Thyroid gland (tissue), 4 donors: ENCODE measurements around the gene UPK1A.

Experiments
- POLR2A ChIP-seq, 2 donors: fragments of 450-650 bp; IDR thresholded peaks; one replicate each; pipeline ENCODE4 v1.6.1; 2017; ENCODE audit warnings: antibody characterized with exemption in 2 of 2, mild to moderate bottlenecking in 2 of 2, moderate library complexity in 1 of 2
- TF ChIP-seq, protein P1 (sequence below), 6 experiments: fragments of 200-600 bp in 3 of 6; fragments of 450-650 bp in 3 of 6; sonication (generic) in 3 of 6; IDR thresholded peaks; one replicate each; pipeline ENCODE4 v1.5.1; 2016 to 2019; ENCODE audit warnings: antibody characterized with exemption in 6 of 6, mild to moderate bottlenecking in 2 of 6, inconsistent platforms in 1 of 6, moderate library complexity in 1 of 6

DNA sequence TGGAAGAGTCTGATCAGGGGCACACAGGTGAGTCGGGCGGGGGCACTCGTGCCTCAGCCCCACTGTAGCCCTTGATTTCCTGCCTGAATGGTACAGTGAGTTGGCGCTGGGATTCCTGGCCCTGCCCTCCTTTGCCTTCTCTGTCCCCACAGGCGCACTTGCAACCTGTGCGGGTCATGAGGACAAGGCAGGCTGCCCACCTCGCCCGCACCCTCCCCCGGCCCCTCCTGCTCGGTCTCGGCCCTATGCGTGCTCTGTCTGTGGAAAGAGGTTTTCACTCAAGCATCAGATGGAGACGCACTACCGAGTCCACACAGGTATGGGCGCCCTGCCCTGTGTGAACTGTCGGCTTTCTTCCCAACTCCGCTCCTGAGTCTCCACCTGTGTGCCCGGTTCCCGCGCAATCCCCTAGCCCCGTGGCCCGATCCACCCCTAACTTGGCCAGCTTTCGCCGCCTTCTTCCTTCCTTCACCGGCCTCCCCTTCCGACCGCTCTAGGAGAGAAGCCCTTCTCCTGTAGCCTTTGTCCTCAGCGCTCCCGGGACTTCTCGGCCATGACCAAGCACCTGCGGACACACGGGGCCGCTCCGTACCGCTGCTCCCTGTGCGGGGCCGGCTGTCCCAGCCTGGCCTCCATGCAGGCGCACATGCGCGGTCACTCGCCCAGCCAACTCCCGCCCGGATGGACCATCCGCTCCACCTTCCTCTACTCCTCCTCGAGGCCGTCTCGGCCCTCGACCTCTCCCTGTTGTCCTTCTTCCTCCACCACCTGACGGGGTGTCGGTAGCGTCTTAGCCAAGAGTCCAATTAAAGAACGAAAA, 49.9 kb downstream of the UPK1A start:
- TF ChIP-seq, protein P1, sequence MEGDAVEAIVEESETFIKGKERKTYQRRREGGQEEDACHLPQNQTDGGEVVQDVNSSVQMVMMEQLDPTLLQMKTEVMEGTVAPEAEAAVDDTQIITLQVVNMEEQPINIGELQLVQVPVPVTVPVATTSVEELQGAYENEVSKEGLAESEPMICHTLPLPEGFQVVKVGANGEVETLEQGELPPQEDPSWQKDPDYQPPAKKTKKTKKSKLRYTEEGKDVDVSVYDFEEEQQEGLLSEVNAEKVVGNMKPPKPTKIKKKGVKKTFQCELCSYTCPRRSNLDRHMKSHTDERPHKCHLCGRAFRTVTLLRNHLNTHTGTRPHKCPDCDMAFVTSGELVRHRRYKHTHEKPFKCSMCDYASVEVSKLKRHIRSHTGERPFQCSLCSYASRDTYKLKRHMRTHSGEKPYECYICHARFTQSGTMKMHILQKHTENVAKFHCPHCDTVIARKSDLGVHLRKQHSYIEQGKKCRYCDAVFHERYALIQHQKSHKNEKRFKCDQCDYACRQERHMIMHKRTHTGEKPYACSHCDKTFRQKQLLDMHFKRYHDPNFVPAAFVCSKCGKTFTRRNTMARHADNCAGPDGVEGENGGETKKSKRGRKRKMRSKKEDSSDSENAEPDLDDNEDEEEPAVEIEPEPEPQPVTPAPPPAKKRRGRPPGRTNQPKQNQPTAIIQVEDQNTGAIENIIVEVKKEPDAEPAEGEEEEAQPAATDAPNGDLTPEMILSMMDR (IDR thresholded peaks at IDR 0.05): no peak
- no peak for TF ChIP-seq POLR2A (IDR thresholded peaks at IDR 0.05)
